HG03342 (cell line): ENCODE data around the gene CDCP1.

Experiments used
- ATAC-seq: cut with Tn5 transposase; IDR thresholded peaks from one replicate; pipeline ENCODE4 v1.9.1; 2021; ENCODE audit warnings: mild to moderate bottlenecking, moderate library complexity; ENCODE audit not compliant: unreplicated experiment

CDCP1 gene

GRCh38 chr3:45139372-45140140 is 6.6 kb downstream of the CDCP1 start:
- no peak for ATAC-seq

DNA sequence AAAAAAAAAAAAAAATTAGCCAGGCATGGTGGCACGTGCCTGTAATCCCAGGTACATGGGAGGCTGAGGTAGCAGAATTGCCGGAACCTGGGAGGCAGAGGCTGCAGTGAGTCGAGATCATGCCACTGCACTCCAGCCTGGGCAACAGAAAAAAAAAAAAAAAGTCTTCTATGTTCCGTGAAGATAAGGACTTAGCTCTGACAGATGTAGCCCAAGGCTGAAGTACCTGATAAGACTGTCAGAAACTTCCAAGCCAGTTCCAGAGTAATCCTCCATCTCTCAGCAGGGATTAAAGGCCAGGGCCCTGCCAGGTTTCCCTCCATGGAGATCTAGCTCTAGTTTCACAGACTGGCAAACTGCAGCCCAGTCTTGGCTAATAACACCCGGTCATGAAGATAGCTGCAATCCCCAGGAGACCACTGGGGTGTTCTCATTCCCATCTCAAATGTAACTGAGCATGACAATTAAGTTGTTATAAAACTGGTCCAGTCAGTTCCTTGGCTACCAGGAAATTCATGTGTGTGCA is 8.5 kb downstream of the CDCP1 start:
- no peak for ATAC-seq

DNA sequence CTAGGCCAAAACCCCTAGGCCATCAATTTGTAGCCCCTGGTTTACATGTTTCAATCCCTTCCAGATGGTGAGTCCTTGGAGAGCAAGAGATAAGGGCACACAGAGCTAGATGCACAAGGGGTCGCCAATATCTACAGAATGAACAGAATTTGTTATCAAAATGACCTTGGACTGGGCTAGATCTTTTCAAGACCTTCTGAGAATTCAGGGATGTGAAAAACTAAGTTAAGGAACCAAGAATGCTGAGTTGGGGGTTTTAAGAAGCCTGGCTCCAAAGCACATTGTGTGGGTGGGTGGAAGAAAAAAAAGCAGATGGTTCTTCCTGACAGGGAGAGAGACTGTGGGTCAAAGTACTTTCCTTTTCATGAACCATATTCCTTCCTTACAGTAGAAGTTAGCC is 10.2 kb downstream of the CDCP1 start:
- ATAC-seq: no peak

DNA sequence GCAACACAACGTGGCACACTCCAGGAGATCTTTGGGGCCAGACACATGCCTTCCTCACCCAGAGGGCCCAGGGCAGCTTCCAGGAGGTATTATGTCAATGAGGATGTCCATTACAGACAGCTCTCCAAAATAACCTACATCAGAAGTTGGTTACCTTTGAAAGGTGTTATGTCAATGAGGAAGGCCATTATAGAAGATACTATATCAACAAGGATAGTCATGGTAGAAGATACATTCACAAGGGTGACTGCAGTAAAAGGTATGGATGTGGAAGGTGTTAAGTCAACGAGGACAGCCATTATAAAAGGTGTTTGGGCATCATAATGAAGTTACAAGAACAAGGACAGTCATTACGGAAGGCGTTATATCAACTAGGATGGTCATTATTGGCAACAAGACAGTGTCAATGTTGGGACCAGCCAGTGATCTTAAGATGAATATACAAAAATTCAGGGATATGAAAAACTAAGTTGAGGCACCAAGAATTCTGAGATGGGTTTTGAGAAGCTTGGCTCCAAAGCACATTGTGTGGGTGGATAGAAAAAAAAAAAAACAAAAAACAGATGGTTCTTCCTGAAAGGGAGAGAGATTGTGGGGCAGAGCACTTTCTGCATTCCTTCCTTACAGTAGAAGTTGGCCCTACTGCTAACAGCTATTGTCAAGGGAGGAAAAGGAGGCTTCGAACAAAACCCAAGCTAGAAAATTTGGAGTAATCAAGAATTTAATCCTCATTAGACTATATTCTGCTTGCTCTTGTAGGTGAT is 11.2 kb downstream of the CDCP1 start:
- no peak for ATAC-seq

GRCh38 chr3:45132568-45133211 is 13.5 kb downstream of the CDCP1 start:
- ATAC-seq: no peak

DNA sequence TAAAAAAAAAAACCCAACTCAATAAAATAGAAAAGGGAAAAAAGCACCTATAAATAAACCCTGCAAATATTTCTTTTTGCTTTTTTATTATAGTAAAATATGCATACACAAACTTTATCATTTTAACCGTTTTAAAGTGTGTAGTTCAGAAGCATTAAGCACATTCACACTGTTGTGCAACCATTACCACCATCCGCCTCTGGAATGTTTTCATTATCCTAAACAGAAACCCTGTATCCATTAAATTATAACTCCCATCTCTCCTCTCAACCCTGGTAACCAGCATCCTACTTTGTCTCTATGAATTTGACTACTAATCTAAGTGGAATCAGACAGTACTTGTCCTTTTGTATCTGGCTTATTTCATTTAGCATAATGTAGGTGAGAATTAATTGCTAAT is 15.0 kb downstream of the CDCP1 start:
- no peak for ATAC-seq

GRCh38 chr3:45130476-45130875 is 15.7 kb downstream of the CDCP1 start:
- ATAC-seq: no peak

- no peak for ATAC-seq
Observed at GRCh38 chr3:45128950-45129349, 17.2 kb downstream of the CDCP1 start.

- no peak for ATAC-seq
Observed at GRCh38 chr3:45127130-45127822, 18.9 kb downstream of the CDCP1 start.

- no peak for ATAC-seq
Observed at GRCh38 chr3:45126730-45127129, 19.4 kb downstream of the CDCP1 start.

DNA sequence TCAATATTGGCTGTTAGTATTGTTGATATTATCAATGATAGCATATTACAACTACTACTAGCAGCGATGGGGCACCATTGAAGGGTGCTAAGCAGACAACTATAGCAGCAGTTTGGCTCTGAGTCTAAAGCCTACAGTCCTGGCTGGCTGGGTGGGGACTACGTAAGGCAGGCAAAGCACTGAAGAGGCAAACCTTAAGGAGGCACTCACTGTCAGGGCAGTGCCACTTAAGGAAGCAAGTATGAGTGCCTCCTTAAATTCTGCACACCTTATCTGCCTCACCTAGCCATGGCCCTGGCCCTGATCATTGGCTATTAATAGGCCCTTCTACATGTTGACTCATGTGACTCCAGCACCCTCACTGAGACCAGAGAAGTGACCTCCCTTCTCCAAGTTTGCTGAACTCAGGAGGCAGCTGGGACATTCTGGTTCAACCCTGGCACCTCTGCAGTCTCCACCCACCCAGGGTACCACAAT is 20.6 kb downstream of the CDCP1 start:
- ATAC-seq: no peak

DNA sequence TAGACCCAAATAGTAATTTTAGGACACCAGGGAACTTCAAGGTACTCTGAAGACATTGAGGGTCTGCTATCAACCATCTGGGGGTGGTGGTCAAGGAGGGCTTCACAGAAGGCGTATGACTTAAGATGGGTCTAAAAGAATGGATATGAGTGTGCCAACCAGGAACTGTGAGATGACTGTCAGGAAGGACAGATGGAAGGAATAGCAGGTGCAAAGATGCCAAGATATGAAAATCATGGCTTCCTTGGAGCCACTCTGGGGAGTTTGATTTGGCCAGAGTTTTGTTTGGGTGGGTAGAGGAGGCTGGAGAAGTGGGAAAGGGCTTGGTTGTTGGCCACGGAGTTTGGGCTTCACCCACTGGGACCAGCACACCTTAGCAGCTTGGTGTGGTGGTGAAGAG is 21.2 kb downstream of the CDCP1 start:
- ATAC-seq: no peak

GRCh38 chr3:45124352-45124751 is 21.8 kb downstream of the CDCP1 start:
- ATAC-seq: no peak

DNA sequence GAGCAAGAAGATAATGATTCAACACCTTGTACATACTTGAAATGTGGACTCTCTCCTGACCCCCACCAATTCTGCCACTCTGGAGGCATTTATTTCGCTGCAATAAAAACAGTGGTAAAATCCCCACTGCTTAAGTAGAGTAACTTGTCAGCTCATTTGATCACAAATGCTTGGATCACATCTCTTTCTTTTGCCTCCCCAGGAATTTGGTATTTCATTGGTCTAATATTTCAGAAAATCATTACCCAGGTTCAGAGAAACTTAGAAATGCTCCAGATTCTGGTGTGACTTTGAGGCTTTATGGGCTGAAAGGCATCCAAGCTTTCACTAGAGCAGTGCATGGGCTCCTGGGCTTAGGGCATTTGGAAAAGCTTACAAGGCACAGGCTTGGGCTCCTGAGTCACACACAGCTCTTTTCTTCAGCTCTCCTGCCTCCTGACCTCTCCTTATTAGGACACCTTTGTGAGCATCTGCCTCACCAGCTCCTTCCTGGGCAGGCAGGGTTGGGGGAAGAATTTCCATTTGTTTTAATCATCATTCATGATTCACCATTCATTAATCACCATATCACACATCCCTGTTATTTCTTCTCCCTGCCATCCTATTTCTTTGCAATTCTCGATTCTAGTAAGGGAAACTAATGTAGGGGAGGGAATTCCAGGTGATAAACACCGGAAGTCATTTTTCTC is 22.5 kb downstream of the CDCP1 start:
- no peak for ATAC-seq

GRCh38 chr3:45123030-45123429 is 23.1 kb downstream of the CDCP1 start:
- ATAC-seq: peak; percentile 78

DNA sequence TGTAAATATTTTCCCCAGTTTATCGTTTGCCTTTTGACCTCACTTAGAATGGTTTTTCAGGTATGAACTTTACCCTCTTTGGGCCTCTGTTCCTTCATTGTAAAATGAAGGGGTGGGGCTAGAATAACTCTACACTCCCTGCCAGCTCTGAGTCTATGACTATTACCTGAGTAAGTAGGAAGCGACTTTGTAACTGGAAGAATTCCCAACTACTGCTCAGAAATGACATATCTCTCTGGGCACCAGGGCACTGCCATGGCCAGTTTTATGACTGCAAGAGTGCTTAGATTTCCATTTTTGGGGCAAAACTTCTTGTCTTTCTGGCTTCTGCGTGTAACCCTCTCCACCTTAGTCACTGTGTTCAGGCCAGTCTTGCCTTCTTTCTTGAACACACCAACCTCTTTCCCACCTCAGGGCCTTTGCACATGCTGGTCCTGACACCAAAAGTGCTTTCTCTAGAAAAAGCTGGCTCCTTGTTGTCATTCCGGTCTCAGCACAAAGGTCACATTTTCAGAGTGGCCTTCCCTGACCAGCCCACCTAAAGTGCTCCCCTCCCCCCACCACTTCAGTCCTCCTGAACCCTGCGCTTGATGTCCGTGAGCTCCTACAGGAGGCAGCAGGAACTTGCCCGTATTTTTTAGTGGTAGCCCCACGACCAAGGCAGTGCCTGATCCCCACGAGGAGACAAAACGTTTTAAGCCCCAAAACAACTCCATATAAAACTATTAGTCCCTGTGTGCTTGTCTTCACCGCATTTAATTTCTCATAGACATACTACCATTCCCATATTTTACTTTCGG is 25.6 kb downstream of the CDCP1 start:
- no peak for ATAC-seq

DNA sequence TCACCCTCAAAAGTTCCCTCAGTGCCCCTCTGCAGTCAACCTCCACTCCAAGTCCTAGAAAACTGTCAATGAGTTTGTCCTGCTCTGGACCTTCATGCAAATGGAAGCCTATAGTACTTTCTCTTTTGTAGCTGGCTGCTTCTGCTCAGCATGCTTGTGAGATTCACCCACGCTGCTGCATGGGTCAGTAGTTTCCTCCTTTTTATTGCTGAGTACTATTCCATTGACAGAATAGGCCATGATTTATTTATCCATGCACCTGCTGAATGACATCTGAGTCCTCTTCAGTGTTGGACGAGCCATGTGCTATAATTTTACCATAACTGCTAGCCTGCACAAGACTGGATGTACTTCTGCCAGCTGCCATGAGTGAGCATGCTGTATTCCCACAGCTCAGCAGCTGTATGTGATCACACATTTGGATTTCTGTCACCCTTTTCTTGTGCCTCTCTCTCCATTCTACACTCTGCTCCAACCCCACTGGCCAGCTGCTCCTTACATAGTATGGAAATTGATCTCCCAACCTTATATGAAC is 26.3 kb downstream of the CDCP1 start:
- ATAC-seq: no peak

- no peak for ATAC-seq
Observed at GRCh38 chr3:45119376-45119775, 26.8 kb downstream of the CDCP1 start.

GRCh38 chr3:45118615-45119071 is 27.5 kb downstream of the CDCP1 start:
- ATAC-seq: no peak
